Ishikawa (cell line): Measurements from ENCODE around the gene FRAS1.

Experiments used
- CEBPB ChIP-seq: IDR thresholded peaks from 2 replicates; pipeline ENCODE4 v1.6.1; 2012
- CREB1 ChIP-seq: IDR thresholded peaks from 2 replicates; pipeline ENCODE4 v1.6.1; 2012; ENCODE audit warnings: low read depth
- EGR1 ChIP-seq: IDR thresholded peaks from 2 replicates; pipeline ENCODE4 v1.6.1; 2012
- EP300 ChIP-seq: IDR thresholded peaks from 2 replicates; pipeline ENCODE4 v1.6.1; 2012; ENCODE audit warnings: borderline replicate concordance
- FOXM1 ChIP-seq: IDR thresholded peaks from 2 replicates; pipeline ENCODE4 v1.6.1; 2012; ENCODE audit warnings: low read depth, borderline replicate concordance
- NFIC ChIP-seq: IDR thresholded peaks from 2 replicates; pipeline ENCODE4 v1.6.1; 2012
- RAD21 ChIP-seq: IDR thresholded peaks from 2 replicates; pipeline ENCODE4 v1.6.1; 2012; ENCODE audit warnings: low read depth
- REST ChIP-seq: IDR thresholded peaks from 2 replicates; pipeline ENCODE4 v1.6.1; 2012; ENCODE audit warnings: low read depth, mild to moderate bottlenecking
- TAF1 ChIP-seq: IDR thresholded peaks from 2 replicates; pipeline ENCODE4 v1.6.1; 2012; ENCODE audit warnings: low read depth, mild to moderate bottlenecking
- TCF12 ChIP-seq: IDR thresholded peaks from 2 replicates; pipeline ENCODE4 v1.6.1; 2012; ENCODE audit warnings: low read depth
- TEAD4 ChIP-seq: IDR thresholded peaks from 2 replicates; pipeline ENCODE4 v1.6.1; 2012
- USF1 ChIP-seq: IDR thresholded peaks from 2 replicates; pipeline ENCODE4 v1.6.1; 2012
- YY1 ChIP-seq: IDR thresholded peaks from 2 replicates; pipeline ENCODE4 v1.6.1; 2012; ENCODE audit warnings: low read depth
- TF ChIP-seq, protein P1 (sequence below): IDR thresholded peaks from 2 replicates; pipeline ENCODE4 v1.6.1; 2012

DNA sequence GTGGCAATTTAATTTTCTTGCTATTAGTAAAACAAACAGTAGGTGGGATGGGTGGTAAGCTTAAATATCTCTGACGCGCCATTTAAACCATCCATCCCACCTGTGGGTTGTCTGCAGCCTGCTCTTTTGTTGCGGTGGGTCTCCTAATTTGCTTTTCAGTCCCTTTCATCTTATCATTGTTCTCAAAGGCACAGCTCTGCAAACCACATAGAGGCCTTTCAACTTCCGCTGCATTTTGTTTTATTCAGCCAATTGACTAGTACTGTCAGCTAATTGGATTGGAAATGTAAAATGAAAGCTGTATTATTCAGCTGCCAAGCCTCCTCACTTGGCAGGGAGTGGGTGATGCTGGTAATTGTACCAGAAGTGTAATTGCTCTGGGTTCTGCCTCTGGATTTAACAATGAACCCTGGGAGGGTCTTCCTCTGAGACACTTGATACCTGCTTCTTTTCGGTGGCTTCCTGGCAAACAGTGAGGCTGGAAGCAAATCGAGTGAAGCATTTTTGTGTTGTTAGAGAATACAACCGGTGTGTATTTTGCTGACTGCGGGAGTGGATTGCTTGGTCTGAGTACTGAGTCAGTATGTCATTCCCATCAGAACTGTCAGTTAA lies 165.6 kb downstream of the FRAS1 start:
- no peak for TF ChIP-seq EP300
- no peak for TF ChIP-seq CREB1
- TF ChIP-seq TCF12: no peak
- TF ChIP-seq YY1: no peak
- TF ChIP-seq REST: no peak
- no peak for TF ChIP-seq FOXM1
- TF ChIP-seq, protein P1, sequence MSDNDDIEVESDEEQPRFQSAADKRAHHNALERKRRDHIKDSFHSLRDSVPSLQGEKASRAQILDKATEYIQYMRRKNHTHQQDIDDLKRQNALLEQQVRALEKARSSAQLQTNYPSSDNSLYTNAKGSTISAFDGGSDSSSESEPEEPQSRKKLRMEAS: no peak
- TF ChIP-seq TAF1: no peak
- no peak for TF ChIP-seq EGR1
- TF ChIP-seq NFIC: no peak
- TF ChIP-seq RAD21: no peak
- TF ChIP-seq USF1: no peak
- no peak for TF ChIP-seq CEBPB
- no peak for TF ChIP-seq TEAD4
